Umbilical cord (tissue), 2 donors: Measurements from ENCODE around the gene PRR14L. TPM values are rescaled to one million over a fixed set of nuclear protein-coding genes. Genes with fewer than 3 reads are reported as not detected.

Experiments used
- DNase-seq: peaks from one replicate; pipeline ENCODE4 v3.0.0-alpha.2; 2015; ENCODE audit warnings: low spot score
- total RNA-seq: library from RNA; depleted of rRNA; stranded (reverse); fragments of >200 nt; gene quantifications from one replicate; pipeline ENCODE4 v1.2.3, GENCODE V29; 2014; ENCODE audit warnings: low replicate concordance; ENCODE audit not compliant: insufficient read depth

PRR14L gene
- total RNA-seq, 1 donor from 2014 or later: 21.2 TPM

DNA sequence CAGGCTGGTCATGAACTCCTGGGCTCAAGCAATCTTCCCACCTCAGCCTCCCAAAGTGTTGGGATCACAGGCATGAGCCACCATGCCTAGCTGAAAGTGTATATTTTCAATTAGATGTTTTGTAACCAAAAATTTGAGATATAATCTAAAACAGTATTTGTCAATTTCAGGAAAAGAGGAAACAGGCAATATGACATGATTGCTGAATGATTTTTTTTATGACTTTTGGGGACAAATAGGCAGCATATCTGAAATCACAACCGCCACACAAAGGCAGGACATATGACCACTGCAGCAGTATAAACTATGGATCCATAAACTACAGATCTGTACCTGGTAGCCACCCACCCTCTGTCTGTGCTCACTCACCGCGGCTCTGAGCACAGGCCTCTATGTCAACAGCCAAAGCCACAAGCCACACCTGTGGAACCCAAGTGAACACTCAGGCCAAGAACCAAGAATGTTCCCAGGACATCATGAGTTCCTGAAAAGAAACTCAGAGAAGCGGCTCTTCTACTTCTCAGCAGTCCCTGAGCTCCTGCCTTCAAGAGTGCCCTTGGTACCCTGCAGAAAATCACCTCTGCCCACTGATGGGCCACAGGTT is 110.4 kb downstream of the PRR14L start:
- no peak for DNase-seq

- DNase-seq: no peak
Measured at GRCh38 chr22:31637891-31638618, 111.9 kb downstream of the PRR14L start.

DNA sequence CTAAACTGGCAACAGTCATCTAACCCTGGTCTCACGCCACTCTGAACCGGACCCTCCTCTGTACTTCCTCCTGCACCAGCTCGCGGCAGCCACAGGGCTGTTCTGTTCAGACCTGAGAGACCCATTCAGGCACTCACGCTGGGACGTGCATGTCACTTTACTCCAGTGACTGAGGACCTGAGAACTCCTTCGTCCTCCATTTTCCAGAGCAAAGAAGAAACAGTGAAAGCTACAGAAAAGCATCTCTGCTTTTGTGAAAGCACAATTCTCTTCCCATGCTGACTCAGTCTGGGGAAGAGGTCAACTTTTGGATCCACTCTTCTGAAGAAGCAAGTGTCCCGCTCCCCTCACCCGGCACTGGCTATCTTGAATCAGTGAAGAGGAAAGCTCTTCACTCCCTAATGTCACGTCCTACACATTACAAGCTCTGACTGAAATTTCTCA is 112.5 kb downstream of the PRR14L start:
- DNase-seq: no peak

DNA sequence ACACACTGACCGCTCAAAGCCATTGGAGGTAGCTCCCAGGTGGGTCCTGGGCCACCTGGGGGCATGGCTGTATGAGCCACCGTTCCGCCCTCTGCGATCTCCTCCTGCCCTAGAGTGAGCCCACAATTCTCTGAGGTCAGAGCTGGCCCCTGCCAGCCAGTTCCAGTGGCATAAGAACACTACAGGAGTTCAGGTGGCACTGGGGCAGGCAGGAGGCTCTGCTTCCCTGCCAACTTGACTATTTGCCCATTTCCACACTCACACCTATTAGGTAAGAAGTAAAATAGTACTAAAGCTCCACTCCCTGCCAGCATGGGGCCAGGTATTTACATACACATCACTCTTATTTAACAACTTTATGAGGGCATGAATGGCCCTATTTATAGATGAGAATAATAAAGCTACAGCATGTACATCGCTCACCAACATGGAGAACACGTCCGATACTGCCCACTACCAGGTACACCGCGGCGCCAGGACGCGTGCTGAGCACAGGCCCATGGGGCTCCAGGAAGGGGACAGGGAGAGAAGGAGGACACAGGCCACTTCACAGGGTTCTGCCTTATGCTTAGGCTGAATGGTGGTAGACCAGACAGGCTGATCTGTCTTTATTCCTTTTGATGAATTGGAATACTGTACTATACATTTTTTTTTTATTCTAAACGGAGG is 114.2 kb downstream of the PRR14L start:
- DNase-seq: no peak

- no peak for DNase-seq
Measured at GRCh38 chr22:31631436-31631835, 118.5 kb downstream of the PRR14L start.

Other genes with a start within 250 kb of the PRR14L start
- 74.2 TPM for gene PISD, start 87.9 kb downstream of the PRR14L start, total RNA-seq
- gene DEPDC5, start 3.9 kb upstream of the PRR14L start, total RNA-seq: 29.9 TPM
- gene YWHAH, start 194.4 kb upstream of the PRR14L start, total RNA-seq: 81.6 TPM